Colonic mucosa (tissue), 4 donors: ENCODE measurements around the gene PARP3. TPM values are rescaled to one million over a fixed set of nuclear protein-coding genes. Genes with fewer than 3 reads are reported as not detected.

Experiments used
- DNase-seq: peaks from one replicate; pipeline ENCODE4 v3.0.0-alpha.2; 2020
- H3K27ac ChIP-seq: fragments of 200-600 bp; one replicate; pipeline ENCODE4 v1.8.0; 2021
- H3K27me3 ChIP-seq: fragments of 200-600 bp; one replicate; pipeline ENCODE4 v1.8.0; 2021
- H3K36me3 ChIP-seq: fragments of 200-600 bp; one replicate; pipeline ENCODE4 v1.8.0; 2021
- H3K4me1 ChIP-seq: fragments of 200-600 bp; one replicate; pipeline ENCODE4 v1.8.0; 2021; ENCODE audit warnings: mild to moderate bottlenecking
- H3K4me3 ChIP-seq: fragments of 200-600 bp; one replicate; pipeline ENCODE4 v1.8.0; 2021
- H3K9ac ChIP-seq, 2 donors: one replicate each; pipeline ENCODE4 v1.7.0; 2013; ENCODE audit warnings: control low read depth in 2 of 2, low read depth in 2 of 2, low read length in 2 of 2
- H3K9me3 ChIP-seq: fragments of 200-600 bp; one replicate; pipeline ENCODE4 v1.8.0; 2021
- intact Hi-C: fragments of 100-400 bp; cut with DNase I; formaldehyde crosslinking; loops from one replicate; pipeline ENCODE4 v1.14.1; 2022
- total RNA-seq, 2 donors: library from RNA; stranded (reverse); fragmentation: NEBNext Ultra II Directional in 1 of 2; extraction: Animal tissue kit (Norgen Biotek cat#: 25700) in 1 of 2; gene quantifications; one replicate each; pipeline ENCODE4 v1.2.1, GENCODE V29; 2021
- TF ChIP-seq, protein P1 (sequence below): fragments of 200-600 bp; IDR thresholded peaks from one replicate; pipeline ENCODE4 v1.8.0; 2022; ENCODE audit warnings: antibody characterized with exemption, mild to moderate bottlenecking
- donor health status: healthy.
- donor health status: DM: no; HTN: no; CAD: no.
- donor health status: DM: no; HTN: no; CAD: no.

PARP3 gene
- total RNA-seq, 2 donors from 2014 or later = 17.0 to 18.0 TPM

DNA sequence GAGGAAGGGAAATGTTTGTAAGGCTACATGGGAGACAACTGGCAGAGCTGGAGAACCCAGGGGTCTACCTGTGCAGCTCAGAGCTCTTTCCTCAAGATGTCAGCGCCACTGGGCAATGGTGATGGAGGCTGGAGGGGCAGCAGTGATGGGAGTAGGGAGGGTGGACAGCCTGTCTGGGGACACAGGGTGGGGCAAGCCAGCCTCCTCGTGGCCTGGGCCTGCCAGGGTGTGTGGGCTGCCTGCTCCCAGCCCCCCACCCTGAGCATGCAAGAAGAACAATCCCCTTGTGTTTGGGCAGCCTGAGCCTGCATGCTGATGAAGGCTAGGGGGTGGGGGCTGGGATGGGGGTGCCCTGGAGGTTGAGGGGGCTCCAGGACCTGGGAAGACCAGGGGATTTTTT, 23.9 kb downstream of the PARP3 start:
- H3K9me3 ChIP-seq = no peaks in the 10 kb centered on the region
- TF ChIP-seq, protein P1, sequence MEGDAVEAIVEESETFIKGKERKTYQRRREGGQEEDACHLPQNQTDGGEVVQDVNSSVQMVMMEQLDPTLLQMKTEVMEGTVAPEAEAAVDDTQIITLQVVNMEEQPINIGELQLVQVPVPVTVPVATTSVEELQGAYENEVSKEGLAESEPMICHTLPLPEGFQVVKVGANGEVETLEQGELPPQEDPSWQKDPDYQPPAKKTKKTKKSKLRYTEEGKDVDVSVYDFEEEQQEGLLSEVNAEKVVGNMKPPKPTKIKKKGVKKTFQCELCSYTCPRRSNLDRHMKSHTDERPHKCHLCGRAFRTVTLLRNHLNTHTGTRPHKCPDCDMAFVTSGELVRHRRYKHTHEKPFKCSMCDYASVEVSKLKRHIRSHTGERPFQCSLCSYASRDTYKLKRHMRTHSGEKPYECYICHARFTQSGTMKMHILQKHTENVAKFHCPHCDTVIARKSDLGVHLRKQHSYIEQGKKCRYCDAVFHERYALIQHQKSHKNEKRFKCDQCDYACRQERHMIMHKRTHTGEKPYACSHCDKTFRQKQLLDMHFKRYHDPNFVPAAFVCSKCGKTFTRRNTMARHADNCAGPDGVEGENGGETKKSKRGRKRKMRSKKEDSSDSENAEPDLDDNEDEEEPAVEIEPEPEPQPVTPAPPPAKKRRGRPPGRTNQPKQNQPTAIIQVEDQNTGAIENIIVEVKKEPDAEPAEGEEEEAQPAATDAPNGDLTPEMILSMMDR = no peak
- no peak overlapping the region for H3K4me3 ChIP-seq
- intact Hi-C loops = no loop called here
- no peaks in the 10 kb centered on the region for H3K4me1 ChIP-seq
- no peaks in the 10 kb centered on the region for H3K27me3 ChIP-seq
- H3K9ac ChIP-seq = peak overlapping the region in 1 of 2 donors; percentile 87
- no peak overlapping the region for H3K27ac ChIP-seq
- DNase-seq = no peak
- no peaks in the 10 kb centered on the region for H3K36me3 ChIP-seq

DNA sequence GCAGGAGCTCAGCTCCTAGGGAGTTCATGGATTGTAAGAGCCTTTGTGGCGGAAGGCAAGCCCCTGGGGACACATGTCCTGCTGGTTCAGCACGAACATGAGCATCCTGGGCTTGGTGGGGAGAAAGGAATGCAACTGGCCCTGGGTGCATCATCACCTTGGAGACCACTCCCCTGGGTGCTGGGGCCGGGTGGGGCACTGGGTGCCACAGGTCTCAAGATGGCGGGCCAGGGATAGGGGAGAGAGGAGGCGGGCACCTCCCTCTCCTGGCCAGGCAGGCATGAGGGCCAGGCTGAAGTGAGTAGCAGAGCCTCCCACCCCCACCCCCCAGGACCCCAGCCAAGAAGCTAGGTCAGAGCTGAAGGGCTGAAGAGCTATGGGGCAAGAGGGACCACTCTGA, 24.3 kb downstream of the PARP3 start:
- Histone ChIP-seq H3K9me3 (no peaks in the 10 kb centered on the region), H3K4me3 (peak overlapping the region; percentile 60), H3K27me3 (no peaks in the 10 kb centered on the region), H3K36me3 (no peaks in the 10 kb centered on the region), H3K27ac (no peak overlapping the region), H3K4me1 (no peaks in the 10 kb centered on the region), H3K9ac (peak overlapping the region; percentile 77 to 87)
- DNase-seq = no peak
- intact Hi-C loops = no loop called here
- TF ChIP-seq, protein P1 = no peak

DNA sequence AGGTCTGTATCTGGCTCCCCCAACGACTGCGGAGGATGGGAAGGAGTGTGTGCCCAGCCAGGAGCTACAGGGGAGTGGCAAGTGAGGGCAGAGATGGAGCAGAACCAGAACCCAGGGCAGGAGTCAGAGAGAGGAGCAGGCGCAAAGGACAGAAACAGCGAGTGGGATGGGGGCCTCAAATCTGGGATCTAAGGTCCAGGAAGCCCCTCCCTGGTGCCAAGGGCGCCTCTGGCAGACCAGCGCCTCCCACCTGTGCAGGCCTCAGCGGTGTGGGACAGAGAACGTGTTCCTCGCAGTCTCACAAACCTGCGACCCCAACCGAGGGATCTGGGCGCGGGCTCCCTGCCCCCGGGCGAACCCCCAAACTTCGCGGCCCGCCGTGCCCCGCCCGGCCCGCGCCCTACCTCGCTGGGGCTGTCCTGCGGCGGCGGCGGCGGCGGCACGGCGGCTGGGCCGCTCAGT, 24.8 kb downstream of the PARP3 start:
- TF ChIP-seq, protein P1 = no peak
- H3K9me3 ChIP-seq = no peaks in the 10 kb centered on the region
- no peak for DNase-seq
- peak overlapping the region; percentile 55 for H3K27ac ChIP-seq
- H3K27me3 ChIP-seq = no peaks in the 10 kb centered on the region
- intact Hi-C loops = no loop called here
- H3K4me1 ChIP-seq = no peaks in the 10 kb centered on the region
- H3K4me3 ChIP-seq = peak overlapping the region; percentile 60
- H3K9ac ChIP-seq = peak overlapping the region; percentile 77 to 87
- H3K36me3 ChIP-seq = no peaks in the 10 kb centered on the region

DNA sequence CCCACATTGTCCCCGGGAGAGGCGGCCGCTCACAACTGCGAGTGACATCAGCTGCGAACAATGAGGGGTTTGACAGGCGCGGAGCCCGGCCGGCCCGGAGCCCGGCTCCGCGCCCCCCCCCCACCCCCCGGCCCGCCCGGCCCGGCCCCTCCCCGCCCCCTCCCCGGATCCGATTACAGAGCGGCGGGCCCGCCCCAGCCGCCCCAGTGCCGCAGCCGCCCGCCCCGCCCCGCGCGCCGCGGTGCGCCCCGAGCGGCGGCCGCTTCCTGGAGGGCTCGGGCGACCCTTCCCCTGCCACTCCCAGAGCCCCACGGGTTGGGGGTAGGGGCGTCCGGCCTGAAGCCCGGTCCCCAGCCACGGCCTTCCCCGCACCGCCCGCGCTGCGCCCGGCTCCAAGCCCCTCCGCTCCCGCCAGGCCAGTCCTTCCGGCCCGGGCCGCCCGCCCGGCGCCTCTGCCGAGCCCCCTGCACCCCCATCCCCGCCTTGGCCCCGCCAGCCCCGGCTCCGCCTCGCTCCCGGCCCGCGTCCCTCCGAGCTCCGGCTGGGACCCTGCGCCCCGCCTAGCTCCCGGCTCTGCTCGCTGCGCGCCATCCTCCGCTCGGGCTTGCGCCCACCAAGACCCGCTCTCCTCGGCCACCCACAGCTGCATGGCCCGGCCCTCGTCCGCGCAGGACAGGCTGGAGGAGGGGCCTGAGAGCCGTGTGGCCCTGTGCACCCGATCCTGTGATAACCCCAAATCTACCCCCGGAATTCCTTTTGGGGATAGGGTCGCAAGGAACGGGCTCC, 25.4 kb downstream of the PARP3 start, which contains the start of gene PCBP4:
Gene PCBP4, minus strand, starts transcription at position 71 of the 786 bp plus-strand sequence. CDS start 6,214 bp downstream, outside the sequence.
- TF ChIP-seq, protein P1 = no peak
- H3K4me1 ChIP-seq = no peaks in the 10 kb centered on the region

DNA sequence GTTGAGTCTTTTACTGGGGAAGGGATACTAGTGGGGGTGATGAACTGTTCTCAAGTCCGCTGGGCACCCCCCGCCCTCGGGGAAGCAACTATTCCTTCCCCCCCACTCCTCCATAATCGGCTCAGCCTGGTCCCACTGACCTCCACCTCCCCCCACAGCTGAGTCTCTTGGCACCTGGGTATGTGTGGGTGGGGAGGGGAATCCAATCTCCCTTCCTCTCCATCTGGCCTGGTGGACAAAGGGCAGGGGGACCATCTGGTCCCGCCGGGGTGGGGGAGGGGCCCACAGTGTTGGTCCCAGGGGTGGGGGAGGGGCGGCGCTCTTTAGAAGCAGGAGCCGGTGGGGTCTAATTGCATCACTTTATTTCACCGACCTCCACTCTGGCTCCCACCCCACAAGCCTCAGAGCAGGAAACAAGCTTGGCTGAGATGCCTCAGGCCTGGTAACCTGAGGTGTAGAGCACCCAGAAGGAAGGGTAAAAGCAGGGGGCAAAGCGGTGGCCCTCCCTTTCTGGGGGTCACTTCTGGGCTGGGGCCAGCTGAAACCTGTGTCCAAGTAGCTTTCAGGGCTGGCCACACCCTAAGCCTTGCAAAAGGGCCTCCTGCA, 26.1 kb downstream of the PARP3 start:
- no peaks in the 10 kb centered on the region for H3K27me3 ChIP-seq
- TF ChIP-seq, protein P1 = no peak
- H3K4me3 ChIP-seq = peak overlapping the region; percentile 60
- intact Hi-C loops = no loop called here
- no peaks in the 10 kb centered on the region for H3K4me1 ChIP-seq
- no peak for DNase-seq
- no peaks in the 10 kb centered on the region for H3K36me3 ChIP-seq
- peak overlapping the region; percentile 81 to 89 for H3K9ac ChIP-seq
- peak overlapping the region; percentile 80 for H3K27ac ChIP-seq
- H3K9me3 ChIP-seq = no peaks in the 10 kb centered on the region

More for the DNA sequence above, 25.4 kb downstream of the PARP3 start, which contains the start of gene PCBP4:
- H3K36me3 ChIP-seq = no peaks in the 10 kb centered on the region
- intact Hi-C loops = no loop called here
- DNase-seq = peak; percentile 64
- no peaks in the 10 kb centered on the region for H3K9me3 ChIP-seq
- no peaks in the 10 kb centered on the region for H3K27me3 ChIP-seq
- H3K4me3 ChIP-seq = peak within 1 kb of the TSS; percentile 60
- peak within 1 kb of the TSS; percentile 81 to 89 for H3K9ac ChIP-seq
- H3K27ac ChIP-seq = peak within 1 kb of the TSS; percentile 80
